Measurements from ENCODE around the gene ASGR2. TPM values are rescaled to one million over a fixed set of nuclear protein-coding genes. Genes with fewer than 3 reads are reported as not detected.
"Not testable (repeated sequence)": the region's sequence is repeated elsewhere in the genome, so short reads cannot be mapped to it uniquely, and the experiment has no call there.

The ASGR2 gene
- total RNA-seq (2014; rRNA removed; shearing (Covaris generic); ENCODE audit: low replicate concordance): not detected in 2 replicates

GRCh38 chr17:7114241-7114874 is at the start of gene ASGR2:
TSS of gene ASGR2 (minus strand) at chr17:7114822. CDS start at chr17:7114240, 582 bp downstream.
- in situ Hi-C loops (cut with HindIII; ENCODE audit: low pct_unique_long_range_greater_than_20kb, low sequenced_read_pairs): no loop called here

GRCh38 chr17:7159571-7159970 is 44.9 kb upstream of the ASGR2 start:
- DNase-seq (ENCODE audit: low read depth); in situ Hi-C loops (cut with HindIII; ENCODE audit: low pct_unique_long_range_greater_than_20kb, low sequenced_read_pairs): not testable (repeated sequence)

More at GRCh38 chr17:7114241-7114874, at the start of gene ASGR2:
- no peak for DNase-seq (ENCODE audit: low read depth)

- in situ Hi-C loops (cut with HindIII; ENCODE audit: low pct_unique_long_range_greater_than_20kb, low sequenced_read_pairs); DNase-seq (ENCODE audit: low read depth): not testable (repeated sequence)
Measured at GRCh38 chr17:7158424-7158823, 43.8 kb upstream of the ASGR2 start.

DNA sequence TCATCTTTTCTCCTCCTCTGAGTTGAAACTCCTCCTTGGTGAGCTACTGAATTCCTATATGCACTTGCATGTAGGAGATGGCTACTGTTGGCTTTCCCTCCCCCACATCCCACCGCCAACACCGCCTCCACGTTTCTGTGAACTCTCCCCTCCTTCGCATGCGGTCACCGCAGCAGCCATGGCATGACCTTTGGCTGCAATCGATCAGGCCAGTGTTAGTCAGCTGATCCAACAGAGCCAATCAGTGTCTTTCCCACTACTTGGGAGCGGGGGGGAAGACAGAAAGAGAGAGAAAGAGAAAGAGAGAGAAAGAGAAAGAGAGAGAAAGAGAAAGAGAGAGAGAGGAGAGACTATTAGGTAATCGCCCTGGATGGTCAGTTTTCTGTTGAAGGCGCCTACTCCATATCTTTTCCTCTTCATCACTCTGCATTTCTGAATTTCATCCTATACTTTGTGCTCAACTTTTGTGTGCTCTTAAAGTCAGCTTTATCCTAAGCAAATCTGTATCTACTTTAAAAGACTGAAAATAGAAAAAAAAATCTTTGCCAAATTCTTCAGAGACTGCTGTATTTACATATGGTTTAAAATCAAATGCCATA is 41.8 kb upstream of the ASGR2 start:
- DNase-seq (ENCODE audit: low read depth): no peak
- in situ Hi-C loops (cut with HindIII; ENCODE audit: low pct_unique_long_range_greater_than_20kb, low sequenced_read_pairs): no loop called here

- peak; percentile 11 for DNase-seq (ENCODE audit: low read depth)
- in situ Hi-C loops (cut with HindIII; ENCODE audit: low pct_unique_long_range_greater_than_20kb, low sequenced_read_pairs): no loop called here
Measured at GRCh38 chr17:7147772-7148171, 33.1 kb upstream of the ASGR2 start.

DNA sequence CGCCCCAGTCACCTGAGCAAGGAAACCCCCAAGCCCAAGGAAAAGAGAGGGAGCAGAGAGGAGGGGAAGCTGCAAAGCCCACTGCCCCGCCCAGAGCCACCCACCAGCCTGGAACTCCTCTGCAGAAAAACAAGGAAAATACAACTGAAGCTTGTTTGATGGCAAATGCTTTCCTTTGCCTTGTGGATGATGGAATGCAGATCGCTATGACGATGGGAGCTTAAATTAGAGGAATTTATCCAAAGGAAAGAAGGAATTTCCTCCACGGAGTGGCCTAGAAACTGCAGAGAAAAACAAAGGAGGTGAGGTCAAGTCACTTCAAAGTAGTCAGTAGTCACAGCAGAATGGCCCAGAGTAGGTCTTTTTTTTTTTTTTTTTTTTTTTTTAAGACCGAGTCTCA is 31.5 kb upstream of the ASGR2 start:
- peak; percentile 16 for DNase-seq (ENCODE audit: low read depth)
- in situ Hi-C loops (cut with HindIII; ENCODE audit: low pct_unique_long_range_greater_than_20kb, low sequenced_read_pairs): no loop called here

GRCh38 chr17:7144213-7144612 is 29.6 kb upstream of the ASGR2 start:
- no peak for DNase-seq (ENCODE audit: low read depth)
- in situ Hi-C loops (cut with HindIII; ENCODE audit: low pct_unique_long_range_greater_than_20kb, low sequenced_read_pairs): no loop called here

GRCh38 chr17:7141824-7142223 is 27.2 kb upstream of the ASGR2 start:
- DNase-seq (ENCODE audit: low read depth): no peak
- in situ Hi-C loops (cut with HindIII; ENCODE audit: low pct_unique_long_range_greater_than_20kb, low sequenced_read_pairs): no loop called here

GRCh38 chr17:7139400-7139799 is 24.8 kb upstream of the ASGR2 start:
- in situ Hi-C loops (cut with HindIII; ENCODE audit: low pct_unique_long_range_greater_than_20kb, low sequenced_read_pairs): no loop called here
- DNase-seq (ENCODE audit: low read depth): no peak

DNA sequence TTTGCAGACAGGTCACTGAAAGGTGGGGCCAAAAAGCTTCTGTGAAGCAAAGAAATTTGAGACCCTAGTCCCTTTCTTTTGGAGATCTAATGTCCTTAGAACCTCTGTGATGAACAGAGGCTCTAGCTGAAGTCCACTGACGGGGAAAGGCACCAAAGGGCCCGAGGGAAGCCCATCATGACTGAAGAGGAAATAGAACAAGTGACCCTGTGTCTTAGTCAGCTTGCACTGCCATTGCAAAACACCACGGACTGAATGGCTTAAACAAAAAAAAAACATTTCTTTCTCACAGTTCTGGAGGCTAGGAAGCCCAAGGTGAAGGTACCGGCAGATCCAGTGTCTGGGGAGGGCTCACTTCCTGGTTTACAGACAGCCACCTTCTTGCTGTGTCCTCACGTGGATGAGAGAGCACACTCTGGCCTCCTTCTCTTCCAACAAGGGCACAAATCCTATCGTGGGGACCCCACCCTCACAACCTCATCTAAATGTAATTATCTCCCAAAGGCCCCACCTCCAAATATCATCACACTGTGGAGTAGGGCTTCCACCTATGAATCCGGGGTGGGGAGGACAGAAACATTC is 24.3 kb upstream of the ASGR2 start:
- in situ Hi-C loops (cut with HindIII; ENCODE audit: low pct_unique_long_range_greater_than_20kb, low sequenced_read_pairs): no loop called here
- no peak for DNase-seq (ENCODE audit: low read depth)

GRCh38 chr17:7137171-7137943 is 22.7 kb upstream of the ASGR2 start:
- in situ Hi-C loops (cut with HindIII; ENCODE audit: low pct_unique_long_range_greater_than_20kb, low sequenced_read_pairs): no loop called here
- no peak for DNase-seq (ENCODE audit: low read depth)

DNA sequence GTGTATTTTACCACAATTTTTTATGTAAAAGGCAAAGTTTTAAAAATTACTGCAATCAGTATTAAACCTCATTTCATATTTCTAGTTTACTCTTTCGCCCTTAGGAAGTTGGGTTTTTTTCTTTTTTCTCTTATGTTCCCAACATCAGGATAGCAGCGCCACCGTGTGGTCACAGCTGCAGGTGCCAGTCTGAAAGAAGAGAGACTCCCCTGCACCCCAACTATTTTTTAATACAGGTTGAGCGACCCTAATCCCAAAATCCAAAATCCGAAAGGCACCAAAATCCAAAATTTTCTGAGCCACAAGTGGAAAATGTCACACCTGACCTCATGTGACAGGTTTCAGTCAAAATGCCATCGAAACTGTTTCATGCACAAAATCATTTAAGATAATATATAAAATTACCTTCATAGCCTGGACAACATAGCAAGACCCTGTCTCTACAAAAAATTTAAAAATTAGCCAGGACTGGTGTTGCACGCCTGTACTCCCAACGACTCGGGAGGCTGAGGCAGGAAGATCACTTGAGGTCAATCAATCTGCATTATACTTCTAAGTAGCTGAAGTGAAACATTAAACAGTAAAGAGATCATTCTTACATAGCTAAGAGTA is 21.8 kb upstream of the ASGR2 start:
- in situ Hi-C loops (cut with HindIII; ENCODE audit: low pct_unique_long_range_greater_than_20kb, low sequenced_read_pairs): no loop called here
- peak; percentile 64 for DNase-seq (ENCODE audit: low read depth)

DNA sequence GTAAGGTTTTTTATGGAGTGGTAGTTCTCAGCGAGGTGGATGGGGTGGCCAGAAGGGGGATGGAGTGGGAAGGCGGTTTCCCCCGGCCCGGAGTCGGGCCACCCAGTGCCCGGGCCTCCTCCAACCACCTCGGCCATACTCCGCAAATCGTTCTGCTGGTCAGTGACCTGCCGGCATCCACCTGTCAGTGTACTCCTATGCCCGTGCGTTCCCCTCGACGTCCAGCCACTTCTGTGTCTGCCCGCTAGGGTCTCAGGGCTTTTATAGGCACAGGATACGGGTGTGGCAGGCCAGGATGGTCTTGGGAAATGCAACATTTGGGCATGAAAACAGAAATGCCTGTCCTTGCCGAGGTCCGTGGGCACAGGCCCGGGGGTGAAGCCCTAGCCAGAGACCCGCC is 19.3 kb upstream of the ASGR2 start:
- in situ Hi-C loops (cut with HindIII; ENCODE audit: low pct_unique_long_range_greater_than_20kb, low sequenced_read_pairs): no loop called here
- no peak for DNase-seq (ENCODE audit: low read depth)

- in situ Hi-C loops (cut with HindIII; ENCODE audit: low pct_unique_long_range_greater_than_20kb, low sequenced_read_pairs): no loop called here
- no peak for DNase-seq (ENCODE audit: low read depth)
Measured at GRCh38 chr17:7133424-7133823, 18.8 kb upstream of the ASGR2 start.

- in situ Hi-C loops (cut with HindIII; ENCODE audit: low pct_unique_long_range_greater_than_20kb, low sequenced_read_pairs): no loop called here
- DNase-seq (ENCODE audit: low read depth): no peak
Measured at GRCh38 chr17:7132511-7133094, 18.0 kb upstream of the ASGR2 start.

DNA sequence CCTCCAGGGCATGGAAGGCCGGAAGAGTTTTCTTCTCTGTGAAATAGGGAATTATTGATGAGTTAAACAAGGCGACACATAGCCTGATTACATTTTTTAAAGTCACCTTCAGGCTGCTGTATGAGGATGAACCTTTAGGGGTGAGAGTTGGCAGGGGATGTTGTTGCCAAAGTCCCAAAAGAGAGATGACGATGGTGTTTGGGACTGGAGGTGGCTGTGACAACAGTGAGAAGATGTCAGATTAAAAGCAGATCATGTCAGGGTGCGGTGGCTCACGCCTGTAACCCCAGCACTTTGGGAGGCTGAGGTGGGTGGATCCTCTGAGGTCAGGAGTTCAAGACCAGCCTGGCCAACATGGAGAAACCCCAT is 16.8 kb upstream of the ASGR2 start:
- no peak for DNase-seq (ENCODE audit: low read depth)
- in situ Hi-C loops (cut with HindIII; ENCODE audit: low pct_unique_long_range_greater_than_20kb, low sequenced_read_pairs): no loop called here

DNA sequence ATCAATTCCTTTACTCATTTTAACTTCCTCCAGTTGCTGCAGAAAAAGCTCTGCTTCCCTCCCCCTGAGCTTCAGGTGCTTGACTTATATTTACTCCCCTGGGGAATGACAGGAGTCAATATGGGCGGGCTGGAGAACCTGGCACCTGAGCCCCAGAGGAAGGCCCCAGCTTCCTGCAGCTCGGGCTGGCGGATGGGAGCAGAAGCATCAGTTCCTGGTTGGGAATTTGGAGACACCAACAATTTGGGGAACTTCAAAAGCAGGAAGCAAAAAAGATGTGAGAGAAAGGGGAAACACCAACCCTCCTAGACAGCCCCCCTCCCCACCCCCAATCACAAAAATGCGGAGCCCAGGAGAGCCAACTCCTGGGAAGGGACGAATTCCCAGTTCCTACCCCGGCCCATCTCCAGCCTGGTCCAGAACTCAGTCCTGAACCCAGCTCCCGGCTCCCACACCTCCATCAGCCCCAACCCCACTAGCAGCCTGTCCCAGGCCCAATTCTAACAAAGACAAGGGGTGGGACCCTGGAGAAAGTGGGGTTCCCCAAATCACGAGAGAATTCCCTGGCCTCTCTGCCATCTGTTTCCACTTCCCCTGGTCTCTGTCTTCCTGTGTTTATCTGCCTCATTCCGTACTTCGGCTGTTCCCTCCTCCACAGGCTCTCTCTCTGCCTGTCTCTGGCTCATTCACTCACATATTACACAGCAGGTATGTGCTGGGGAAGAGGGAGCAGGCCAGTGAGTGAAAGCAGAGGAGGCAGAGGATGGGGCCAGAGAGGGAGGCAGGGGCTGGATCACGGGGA is 16.2 kb upstream of the ASGR2 start:
- DNase-seq (ENCODE audit: low read depth): no peak
- in situ Hi-C loops (cut with HindIII; ENCODE audit: low pct_unique_long_range_greater_than_20kb, low sequenced_read_pairs): no loop called here

DNA sequence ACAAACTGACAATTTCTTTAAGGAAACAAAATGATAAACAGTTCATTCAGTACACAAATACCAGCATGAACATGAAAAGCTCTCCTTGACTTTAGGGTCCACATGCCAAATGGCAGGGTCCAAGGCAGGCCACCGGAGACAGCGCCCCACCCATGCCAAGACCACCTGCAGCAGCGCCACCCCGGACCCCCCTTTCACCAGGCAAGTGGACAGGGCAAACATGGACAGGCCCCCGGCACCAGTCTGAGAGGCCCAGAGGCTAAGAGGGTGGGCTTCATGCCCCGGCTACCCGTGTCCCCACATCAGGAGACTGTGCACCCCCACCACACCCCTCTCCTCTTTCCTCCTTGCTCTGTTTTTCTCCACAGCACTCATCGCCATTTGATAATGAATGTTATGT is 14.7 kb upstream of the ASGR2 start:
- no peak for DNase-seq (ENCODE audit: low read depth)
- in situ Hi-C loops (cut with HindIII; ENCODE audit: low pct_unique_long_range_greater_than_20kb, low sequenced_read_pairs): no loop called here
